CD14-positive monocyte (primary cell): ENCODE data around the gene RNGTT. TPM values are rescaled to one million over a fixed set of nuclear protein-coding genes. Genes with fewer than 3 reads are reported as not detected.

ENCODE experiments used
- DNase-seq, 3 donors: peaks; one replicate each; pipeline ENCODE4 v3.0.0-alpha.2; 2011 to 2022
- H2AFZ ChIP-seq: 2 replicates; pipeline ENCODE4 v1.6.0; 2012; ENCODE audit warnings: mild to moderate bottlenecking, low read depth, low read length, inconsistent platforms; ENCODE audit not compliant: insufficient read depth, poor library complexity, severe bottlenecking
- H3K27ac ChIP-seq, 2 donors: 1 replicate in 1 of 2; 2 replicates in 1 of 2; pipeline ENCODE4 v1.5.1; 2012 to 2013; ENCODE audit warnings: low read length in 2 of 2, control low read depth in 1 of 2, inconsistent platforms in 1 of 2, low read depth in 1 of 2, mild to moderate bottlenecking in 1 of 2
- H3K27me3 ChIP-seq, 2 donors: one replicate each; pipeline versions ENCODE4 v1.6.0 to v1.6.1; 2011 to 2013; ENCODE audit warnings: low read length in 2 of 2; ENCODE audit not compliant: control insufficient read depth in 2 of 2, insufficient read depth in 2 of 2
- H3K36me3 ChIP-seq, 2 donors: replicated peaks in 1 of 2; 1 replicate in 1 of 2; 2 replicates in 1 of 2; pipeline versions ENCODE4 v1.5.1 to v1.6.1; 2012 to 2013; ENCODE audit warnings: low read length in 2 of 2, control low read depth in 1 of 2, inconsistent platforms in 1 of 2, mild to moderate bottlenecking in 1 of 2; ENCODE audit not compliant: insufficient read depth in 2 of 2, control insufficient read depth in 1 of 2
- H3K4me1 ChIP-seq, 2 donors: 1 replicate in 1 of 2; 2 replicates in 1 of 2; pipeline versions ENCODE4 v1.5.1 to v1.6.1; 2012 to 2013; ENCODE audit warnings: low read length in 2 of 2, control low read depth in 1 of 2, inconsistent platforms in 1 of 2, mild to moderate bottlenecking in 1 of 2, moderate library complexity in 1 of 2; ENCODE audit not compliant: insufficient read depth in 2 of 2, control insufficient read depth in 1 of 2
- H3K4me2 ChIP-seq: replicated peaks from 2 replicates; pipeline ENCODE3; 2012; ENCODE audit warnings: low read length, moderate library complexity, mild to moderate bottlenecking; ENCODE audit not compliant: poor library complexity, severe bottlenecking; ENCODE audit errors: extremely low read depth
- H3K4me3 ChIP-seq, 3 experiments: fragments of 200-600 bp in 1 of 3; sonication (generic) in 1 of 3; replicated peaks in 1 of 3; 1 replicate in 2 of 3; 2 replicates in 1 of 3; pipeline ENCODE4 v1.5.1; 2011 to 2013; ENCODE audit warnings: low read length in 3 of 3, mild to moderate bottlenecking in 3 of 3, control low read depth in 2 of 3, low read depth in 2 of 3, inconsistent platforms in 1 of 3, moderate library complexity in 1 of 3
- H3K79me2 ChIP-seq: 2 replicates; pipeline ENCODE4 v1.6.0; 2012; ENCODE audit warnings: mild to moderate bottlenecking, control low read depth, inconsistent platforms, low read length, moderate library complexity; ENCODE audit not compliant: insufficient read depth
- H3K9ac ChIP-seq: 2 replicates; pipeline ENCODE4 v1.6.0; 2017; ENCODE audit warnings: low read length, mild to moderate bottlenecking; ENCODE audit not compliant: insufficient read depth, poor library complexity, severe bottlenecking
- H3K9me3 ChIP-seq, 2 donors: replicated peaks in 1 of 2; 1 replicate in 1 of 2; 2 replicates in 1 of 2; pipeline versions ENCODE4 v1.5.1 to v1.6.1; 2012 to 2013; ENCODE audit warnings: low read length in 2 of 2, control low read depth in 1 of 2; ENCODE audit not compliant: control insufficient read depth in 1 of 2, insufficient read depth in 1 of 2
- H4K20me1 ChIP-seq: 2 replicates; pipeline ENCODE4 v1.6.0; 2012; ENCODE audit warnings: mild to moderate bottlenecking, low read length, control low read depth, moderate library complexity; ENCODE audit not compliant: insufficient read depth
- H3K27ac Mint-ChIP-seq, 7 donors: one replicate each; pipeline ENCODE4 v1.8.0; 2020; ENCODE audit warnings: mild to moderate bottlenecking in 7 of 7, mixed read lengths in 7 of 7, moderate library complexity in 6 of 7, inconsistent platforms in 2 of 7
- H3K27me3 Mint-ChIP-seq, 3 donors: one replicate each; pipeline ENCODE4 v1.8.0; 2021 to 2022; ENCODE audit warnings: low read depth in 3 of 3, mild to moderate bottlenecking in 3 of 3, mixed read lengths in 3 of 3, moderate library complexity in 3 of 3, inconsistent platforms in 1 of 3
- H3K36me3 Mint-ChIP-seq, 2 donors: one replicate each; pipeline ENCODE4 v1.8.0; 2020; ENCODE audit warnings: mixed read lengths in 2 of 2, inconsistent platforms in 1 of 2, mild to moderate bottlenecking in 1 of 2
- H3K4me1 Mint-ChIP-seq: one replicate; pipeline ENCODE4 v1.8.0; 2020; ENCODE audit warnings: mild to moderate bottlenecking, mixed read lengths
- H3K4me3 Mint-ChIP-seq, 2 donors: one replicate each; pipeline ENCODE4 v1.8.0; 2020; ENCODE audit warnings: mild to moderate bottlenecking in 2 of 2, mixed read lengths in 2 of 2, moderate library complexity in 1 of 2
- H3K9me3 Mint-ChIP-seq, 7 donors: one replicate each; pipeline ENCODE4 v1.8.0; 2020 to 2022; ENCODE audit warnings: mixed read lengths in 7 of 7, mild to moderate bottlenecking in 6 of 7, moderate library complexity in 6 of 7, inconsistent platforms in 2 of 7
- WGBS: methylation state at CpG from one replicate; pipeline ENCODE4 v1.1.5; 2013; ENCODE audit warnings: missing lambda C conversion rate; ENCODE audit not compliant: insufficient coverage; 5-methylcytosine and 5-hydroxymethylcytosine counted together
- intact Hi-C, 2 donors: fragments of 100-400 bp; cut with micrococcal nuclease; formaldehyde crosslinking; loops; one replicate each; pipeline versions ENCODE4 v1.15.0 to v1.15.1; 2023
- polyA plus RNA-seq, 3 donors: library from polyadenylated mRNA; depleted of rRNA in 1 of 3; unstranded in 2 of 3; stranded (reverse) in 1 of 3; fragments of 300-500 nt in 2 of 3; fragments of >200 nt in 1 of 3; fragmentation: Illumina TruSeq in 2 of 3; gene quantifications; 1 replicate in 2 of 3; 2 replicates in 1 of 3; pipeline ENCODE4 v1.2.3, GENCODE V29; 2012 to 2021
- TF ChIP-seq, protein P1 (sequence below): fragments of 200-600 bp; IDR thresholded peaks from one replicate; pipeline ENCODE4 v1.8.0; 2022; ENCODE audit warnings: antibody characterized with exemption, mild to moderate bottlenecking

The RNGTT gene
- polyA plus RNA-seq, 3 donors, result 2.3 to 8.6 (median 5.8) TPM

GRCh38 chr6:88884361-88884760 is 79.1 kb downstream of the RNGTT start:
- Histone ChIP-seq H4K20me1 (no peaks in the 10 kb centered on the region), H3K4me3 (no peak overlapping the region), H3K4me1 (no peaks in the 10 kb centered on the region), H3K9ac (no peak overlapping the region), H3K36me3 (peaks cover 30 to 45% of the 10 kb centered on the region in 2 donors), H3K27me3 (no peaks in the 10 kb centered on the region), H3K27ac (no peak overlapping the region), H3K79me2 (no peaks in the 10 kb centered on the region), H2AFZ (no peak overlapping the region), H3K4me2 (no peak overlapping the region), H3K9me3 (peaks cover 0 to 4% of the 10 kb centered on the region in 2 donors)
- H3K9me3 Mint-ChIP-seq, result peaks cover 0 to 7% (median 2%) of the 10 kb centered on the region in 7 donors
- TF ChIP-seq, protein P1, sequence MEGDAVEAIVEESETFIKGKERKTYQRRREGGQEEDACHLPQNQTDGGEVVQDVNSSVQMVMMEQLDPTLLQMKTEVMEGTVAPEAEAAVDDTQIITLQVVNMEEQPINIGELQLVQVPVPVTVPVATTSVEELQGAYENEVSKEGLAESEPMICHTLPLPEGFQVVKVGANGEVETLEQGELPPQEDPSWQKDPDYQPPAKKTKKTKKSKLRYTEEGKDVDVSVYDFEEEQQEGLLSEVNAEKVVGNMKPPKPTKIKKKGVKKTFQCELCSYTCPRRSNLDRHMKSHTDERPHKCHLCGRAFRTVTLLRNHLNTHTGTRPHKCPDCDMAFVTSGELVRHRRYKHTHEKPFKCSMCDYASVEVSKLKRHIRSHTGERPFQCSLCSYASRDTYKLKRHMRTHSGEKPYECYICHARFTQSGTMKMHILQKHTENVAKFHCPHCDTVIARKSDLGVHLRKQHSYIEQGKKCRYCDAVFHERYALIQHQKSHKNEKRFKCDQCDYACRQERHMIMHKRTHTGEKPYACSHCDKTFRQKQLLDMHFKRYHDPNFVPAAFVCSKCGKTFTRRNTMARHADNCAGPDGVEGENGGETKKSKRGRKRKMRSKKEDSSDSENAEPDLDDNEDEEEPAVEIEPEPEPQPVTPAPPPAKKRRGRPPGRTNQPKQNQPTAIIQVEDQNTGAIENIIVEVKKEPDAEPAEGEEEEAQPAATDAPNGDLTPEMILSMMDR, result no peak
- H3K4me3 Mint-ChIP-seq, result no peak overlapping the region
- intact Hi-C loops, result no loop called here
- H3K4me1 Mint-ChIP-seq, result no peaks in the 10 kb centered on the region
- no peak for DNase-seq
- no peak overlapping the region for H3K27ac Mint-ChIP-seq
- no peaks in the 10 kb centered on the region for H3K27me3 Mint-ChIP-seq
- peaks cover 51 to 52% of the 10 kb centered on the region in 2 donors for H3K36me3 Mint-ChIP-seq

GRCh38 chr6:88882536-88882935 is 80.9 kb downstream of the RNGTT start:
- Histone ChIP-seq H3K9me3 (peaks cover 0 to 4% of the 10 kb centered on the region in 2 donors), H3K9ac (no peak overlapping the region), H4K20me1 (no peaks in the 10 kb centered on the region), H3K36me3 (peaks cover 18 to 39% of the 10 kb centered on the region in 2 donors), H3K27me3 (no peaks in the 10 kb centered on the region), H3K4me3 (no peak overlapping the region), H3K4me2 (no peak overlapping the region), H3K79me2 (no peaks in the 10 kb centered on the region), H3K4me1 (no peaks in the 10 kb centered on the region), H3K27ac (no peak overlapping the region), H2AFZ (no peak overlapping the region)
- 100% methylated on average over 1 of the region's 2 CpGs for WGBS
- TF ChIP-seq, protein P1, result no peak
- Mint-ChIP-seq H3K36me3 (peaks cover 47 to 49% of the 10 kb centered on the region in 2 donors), H3K4me1 (no peaks in the 10 kb centered on the region), H3K27ac (no peak overlapping the region), H3K27me3 (no peaks in the 10 kb centered on the region), H3K9me3 (peaks cover 0 to 7% (median 2%) of the 10 kb centered on the region in 7 donors), H3K4me3 (no peak overlapping the region)
- intact Hi-C loops, result no loop called here
- no peak for DNase-seq
